IMR-90 (cell line): ENCODE data around the gene SLC35F3. TPM values are rescaled to one million over a fixed set of nuclear protein-coding genes. Genes with fewer than 3 reads are reported as not detected.

Experiments used
- ATAC-seq: fragments of 200-7000 bp; cut with Tn5 transposase; 2 replicates; pipeline ENCODE4 v1.9.1; 2020; ENCODE audit warnings: low read depth, mild to moderate bottlenecking, moderate library complexity
- BruUV-seq: library from RNA; stranded (reverse); fragments of 400-500 nt; replicated peaks from 2 replicates; lab custom pipeline; 2021; lab: Mats Ljungman, UMichigan
- CTCF ChIA-PET: fragments of 300-600 bp; formaldehyde crosslinking; extraction: SDS; loops from one replicate; lab custom pipeline; 2021; ENCODE audit warnings: antibody characterized with exemption; lab: Yijun Ruan, JAX
- POLR2A ChIA-PET: fragments of 300-600 bp; sonication (Branson Sonifier 250); formaldehyde crosslinking; loops from one replicate; lab custom pipeline; 2022; ENCODE audit warnings: antibody characterized with exemption; ENCODE audit not compliant: unreplicated experiment; lab: Charles Lee
- DNase-seq: peaks from one replicate; pipeline ENCODE4 v3.0.0; 2013
- H2AFZ ChIP-seq: replicated peaks from 2 replicates; pipeline ENCODE3; 2013; ENCODE audit warnings: low read length, mild to moderate bottlenecking; ENCODE audit not compliant: poor library complexity
- H2AK5ac ChIP-seq: 2 replicates; pipeline ENCODE4 v1.6.1; 2013; ENCODE audit warnings: low read depth, low read length, inconsistent platforms
- H2AK9ac ChIP-seq: replicated peaks from 2 replicates; pipeline ENCODE3; 2013; ENCODE audit warnings: mild to moderate bottlenecking, low read depth, low read length, moderate library complexity; ENCODE audit not compliant: poor library complexity
- H2BK120ac ChIP-seq: 2 replicates; pipeline ENCODE4 v1.6.1; 2013; ENCODE audit warnings: low read depth, low read length, inconsistent platforms
- H2BK15ac ChIP-seq: 3 replicates; pipeline ENCODE4 v1.6.1; 2013; ENCODE audit warnings: low read depth, low read length, inconsistent platforms
- H2BK20ac ChIP-seq: 2 replicates; pipeline ENCODE4 v1.6.1; 2013; ENCODE audit warnings: low read depth, mild to moderate bottlenecking, inconsistent platforms, low read length, moderate library complexity
- H2BK5ac ChIP-seq: 2 replicates; pipeline ENCODE4 v1.6.1; 2013; ENCODE audit warnings: mild to moderate bottlenecking, low read depth, low read length, inconsistent platforms; ENCODE audit not compliant: poor library complexity, severe bottlenecking
- H3K14ac ChIP-seq: replicated peaks from 2 replicates; pipeline ENCODE4 v1.6.1; 2013; ENCODE audit warnings: low read depth, low read length, inconsistent platforms
- H3K18ac ChIP-seq: 2 replicates; pipeline ENCODE4 v1.6.1; 2013; ENCODE audit warnings: low read depth, low read length, control low read depth
- H3K23ac ChIP-seq: 2 replicates; pipeline ENCODE4 v1.6.1; 2013; ENCODE audit warnings: low read depth, low read length, inconsistent platforms
- H3K27ac ChIP-seq: 2 replicates; pipeline ENCODE4 v1.5.1; 2013; ENCODE audit warnings: mild to moderate bottlenecking, control low read depth, low read length; ENCODE audit not compliant: insufficient read depth
- H3K27me3 ChIP-seq: 2 replicates; pipeline ENCODE4 v1.6.1; 2013; ENCODE audit warnings: low read length; ENCODE audit not compliant: control insufficient read depth, insufficient read depth
- H3K36me3 ChIP-seq: 2 replicates; pipeline ENCODE4 v1.6.1; 2013; ENCODE audit warnings: low read length, mixed read lengths; ENCODE audit not compliant: control insufficient read depth, insufficient read depth
- H3K4ac ChIP-seq: 2 replicates; pipeline ENCODE4 v1.6.1; 2013; ENCODE audit warnings: low read depth, low read length, inconsistent platforms
- H3K4me1 ChIP-seq: 2 replicates; pipeline ENCODE4 v1.6.1; 2013; ENCODE audit warnings: low read length, mixed read lengths; ENCODE audit not compliant: control insufficient read depth, insufficient read depth
- H3K4me2 ChIP-seq: 2 replicates; pipeline ENCODE4 v1.6.1; 2013; ENCODE audit warnings: low read depth, mild to moderate bottlenecking, control low read depth, low read length, moderate library complexity
- H3K4me3 ChIP-seq: 2 replicates; pipeline ENCODE4 v1.5.1; 2013; ENCODE audit warnings: low read depth, mild to moderate bottlenecking, control low read depth, low read length, moderate library complexity; ENCODE audit not compliant: insufficient read depth
- H3K56ac ChIP-seq: 2 replicates; pipeline ENCODE4 v1.6.1; 2013; ENCODE audit warnings: low read length, inconsistent platforms; ENCODE audit not compliant: insufficient read depth; ENCODE audit errors: extremely low read depth
- H3K79me1 ChIP-seq, 2 experiments: 2 replicates each; pipeline ENCODE4 v1.6.1; 2013; ENCODE audit warnings: low read length in 2 of 2, inconsistent platforms in 1 of 2, low read depth in 1 of 2
- H3K9ac ChIP-seq: 2 replicates; pipeline ENCODE4 v1.6.1; 2013; ENCODE audit warnings: low read depth, low read length, control low read depth
- H3K9me1 ChIP-seq: 2 replicates; pipeline ENCODE4 v1.6.1; 2013; ENCODE audit warnings: low read length, inconsistent platforms; ENCODE audit not compliant: insufficient read depth
- H3K9me3 ChIP-seq: 2 replicates; pipeline ENCODE4 v1.6.1; 2013; ENCODE audit warnings: low read length; ENCODE audit not compliant: control insufficient read depth, insufficient read depth
- H4K20me1 ChIP-seq: 2 replicates; pipeline ENCODE4 v1.6.1; 2013; ENCODE audit warnings: low read length, inconsistent platforms; ENCODE audit not compliant: insufficient read depth
- H4K5ac ChIP-seq: 2 replicates; pipeline ENCODE4 v1.6.1; 2013; ENCODE audit warnings: mild to moderate bottlenecking, low read depth, low read length, control low read depth
- H4K8ac ChIP-seq, 2 experiments: 2 replicates each; pipeline ENCODE4 v1.6.1; 2013; ENCODE audit warnings: low read depth in 2 of 2, low read length in 2 of 2, control low read depth in 1 of 2, inconsistent platforms in 1 of 2
- H4K91ac ChIP-seq: 2 replicates; pipeline ENCODE4 v1.6.1; 2013; ENCODE audit warnings: low read depth, low read length, inconsistent platforms; ENCODE audit not compliant: insufficient read depth
- BHLHE40 ChIP-seq: fragments of 150-350 bp; IDR thresholded peaks from 2 replicates; pipeline ENCODE4 v1.6.1; 2016; ENCODE audit warnings: mild to moderate bottlenecking, low read depth, low read length
- CHD1 ChIP-seq: IDR thresholded peaks from 2 replicates; pipeline ENCODE4 v1.6.1; 2012; ENCODE audit warnings: low read depth, low read length, improper control_type of control experiment
- FOS ChIP-seq: fragments of 150-350 bp; IDR thresholded peaks from 2 replicates; pipeline ENCODE4 v1.6.1; 2016; ENCODE audit warnings: low read depth, low read length
- MXI1 ChIP-seq: IDR thresholded peaks from 2 replicates; pipeline ENCODE4 v1.6.1; 2012; ENCODE audit warnings: low read depth, mild to moderate bottlenecking, low read length, moderate library complexity, borderline replicate concordance
- NFE2L2 ChIP-seq: fragments of 150-350 bp; IDR thresholded peaks from 2 replicates; pipeline ENCODE4 v1.6.1; 2016; ENCODE audit warnings: low read depth, mild to moderate bottlenecking, low read length
- POLR2A ChIP-seq: IDR thresholded peaks from 2 replicates; pipeline ENCODE4 v1.6.1; 2012; ENCODE audit warnings: mild to moderate bottlenecking, low read depth, low read length
- RCOR1 ChIP-seq: IDR thresholded peaks from 2 replicates; pipeline ENCODE4 v1.6.1; 2012; ENCODE audit warnings: mild to moderate bottlenecking, low read length, improper control_type of control experiment; ENCODE audit not compliant: insufficient replicate concordance
- SMC3 ChIP-seq: fragments of 150-350 bp; IDR thresholded peaks from 2 replicates; pipeline ENCODE4 v1.6.1; 2016; ENCODE audit warnings: low read depth, mild to moderate bottlenecking, antibody characterized with exemption, low read length, moderate library complexity
- WGBS, 2 experiments: methylation state at CpG; one replicate each; pipeline versions ENCODE4 v1.1.5 to v1.1.7; 2013; ENCODE audit warnings: missing lambda C conversion rate in 2 of 2; ENCODE audit not compliant: insufficient read length in 1 of 2; ENCODE audit errors: extremely low coverage in 2 of 2; 5-methylcytosine and 5-hydroxymethylcytosine counted together
- dilution Hi-C: fragments of 300-500 bp; cut with HindIII; formaldehyde crosslinking; loops from one replicate; pipeline ENCODE4 v1.14.3; 2018; ENCODE audit warnings: low sequenced_read_pairs; ENCODE audit not compliant: unreplicated experiment
- in situ Hi-C: fragments of 300-500 bp; cut with MboI; formaldehyde crosslinking; loops from 3 replicates; pipeline ENCODE4 v1.14.3; 2019; ENCODE audit warnings: low sequenced_read_pairs, inconsistent platforms, mixed read lengths
- intact Hi-C: fragments of 100-400 bp; cut with micrococcal nuclease; formaldehyde crosslinking; loops from 2 replicates; pipeline ENCODE4 v1.10.0; 2022
- polyA plus RNA-seq, 3 experiments: library from polyadenylated mRNA; depleted of rRNA; stranded (reverse); fragments of >200 nt; gene quantifications; 2 replicates each; pipeline ENCODE4 v1.2.3, GENCODE V29; 2012; ENCODE audit warnings: low replicate concordance in 1 of 3
- total RNA-seq: library from RNA; depleted of rRNA; stranded (reverse); fragments of >200 nt; gene quantifications from 2 replicates; pipeline ENCODE4 v1.2.3, GENCODE V29; 2012
- TF ChIP-seq, protein P1 (sequence below): conservative IDR thresholded peaks from 2 replicates; pipeline ENCODE4 v1.5.1; 2012; ENCODE audit warnings: mild to moderate bottlenecking, low read depth, low read length, improper control_type of control experiment
- TF ChIP-seq, protein P2 (sequence below): fragments of 150-350 bp; IDR thresholded peaks from 2 replicates; pipeline ENCODE4 v1.6.1; 2017; ENCODE audit warnings: mild to moderate bottlenecking, antibody characterized with exemption, low read length, low read depth

Gene SLC35F3
- total and polyA plus RNA-seq, 2 of the 4 experiments (the other 2 are of a cell fraction), result under 0.01 to 0.17 TPM

DNA sequence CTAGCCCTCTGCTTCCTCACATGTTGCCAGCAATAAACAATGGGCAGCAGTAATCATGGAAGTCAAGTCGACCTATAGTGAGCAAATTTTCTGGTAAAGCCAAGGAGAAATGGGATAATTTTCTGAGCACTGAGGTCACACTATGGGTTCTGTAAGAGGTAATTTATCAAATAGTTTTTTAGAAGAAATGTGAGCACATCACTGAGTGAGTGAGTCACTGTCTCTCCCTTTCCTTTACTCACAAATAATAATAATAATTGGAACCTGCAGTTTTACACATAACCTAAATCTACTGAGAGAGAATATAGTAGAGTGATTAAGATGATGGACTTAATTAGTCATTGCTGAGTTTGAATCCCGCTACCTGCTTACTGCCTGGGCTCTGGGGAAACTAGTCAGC is 23.6 kb downstream of the SLC35F3 start:
- no peak overlapping the region for H3K23ac ChIP-seq
- WGBS, 2 experiments, result no CpG with 5 or more reads among the region's 2 CpGs
- H3K4me2 ChIP-seq, result no peak overlapping the region
- in situ Hi-C loops, result no loop called here
- H4K5ac ChIP-seq, result no peak overlapping the region
- H3K4ac ChIP-seq, result no peak overlapping the region
- no peaks in the 10 kb centered on the region for H3K36me3 ChIP-seq
- no peaks in the 10 kb centered on the region for H3K27me3 ChIP-seq
- no peak overlapping the region for H2AFZ ChIP-seq
- no peak overlapping the region for H3K14ac ChIP-seq
- TF ChIP-seq BHLHE40, result no peak
- TF ChIP-seq FOS, result no peak
- no peak for TF ChIP-seq CHD1
- no peak for TF ChIP-seq MXI1
- TF ChIP-seq, protein P1, sequence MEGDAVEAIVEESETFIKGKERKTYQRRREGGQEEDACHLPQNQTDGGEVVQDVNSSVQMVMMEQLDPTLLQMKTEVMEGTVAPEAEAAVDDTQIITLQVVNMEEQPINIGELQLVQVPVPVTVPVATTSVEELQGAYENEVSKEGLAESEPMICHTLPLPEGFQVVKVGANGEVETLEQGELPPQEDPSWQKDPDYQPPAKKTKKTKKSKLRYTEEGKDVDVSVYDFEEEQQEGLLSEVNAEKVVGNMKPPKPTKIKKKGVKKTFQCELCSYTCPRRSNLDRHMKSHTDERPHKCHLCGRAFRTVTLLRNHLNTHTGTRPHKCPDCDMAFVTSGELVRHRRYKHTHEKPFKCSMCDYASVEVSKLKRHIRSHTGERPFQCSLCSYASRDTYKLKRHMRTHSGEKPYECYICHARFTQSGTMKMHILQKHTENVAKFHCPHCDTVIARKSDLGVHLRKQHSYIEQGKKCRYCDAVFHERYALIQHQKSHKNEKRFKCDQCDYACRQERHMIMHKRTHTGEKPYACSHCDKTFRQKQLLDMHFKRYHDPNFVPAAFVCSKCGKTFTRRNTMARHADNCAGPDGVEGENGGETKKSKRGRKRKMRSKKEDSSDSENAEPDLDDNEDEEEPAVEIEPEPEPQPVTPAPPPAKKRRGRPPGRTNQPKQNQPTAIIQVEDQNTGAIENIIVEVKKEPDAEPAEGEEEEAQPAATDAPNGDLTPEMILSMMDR, result no peak
- TF ChIP-seq RCOR1, result no peak
- TF ChIP-seq, protein P2, sequence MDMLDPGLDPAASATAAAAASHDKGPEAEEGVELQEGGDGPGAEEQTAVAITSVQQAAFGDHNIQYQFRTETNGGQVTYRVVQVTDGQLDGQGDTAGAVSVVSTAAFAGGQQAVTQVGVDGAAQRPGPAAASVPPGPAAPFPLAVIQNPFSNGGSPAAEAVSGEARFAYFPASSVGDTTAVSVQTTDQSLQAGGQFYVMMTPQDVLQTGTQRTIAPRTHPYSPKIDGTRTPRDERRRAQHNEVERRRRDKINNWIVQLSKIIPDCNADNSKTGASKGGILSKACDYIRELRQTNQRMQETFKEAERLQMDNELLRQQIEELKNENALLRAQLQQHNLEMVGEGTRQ, result no peak
- no peak for TF ChIP-seq SMC3
- no peak for TF ChIP-seq POLR2A
- no peak for TF ChIP-seq NFE2L2
- H3K9ac ChIP-seq, result no peak overlapping the region
- no peaks in the 10 kb centered on the region for H3K9me1 ChIP-seq
- H2BK120ac ChIP-seq, result no peak overlapping the region
- no peak overlapping the region for H2BK20ac ChIP-seq
- no peaks in the 10 kb centered on the region for H3K4me1 ChIP-seq
- BruUV-seq, result no TSS peak
- CTCF ChIA-PET, result no interaction called here
- H3K56ac ChIP-seq, result no peak overlapping the region
- DNase-seq, result no peak
- H3K9me3 ChIP-seq, result 0 out of 2 replicates have a peak, but pooled peaks cover 3% of the 10 kb centered on the region
- H4K91ac ChIP-seq, result no peak overlapping the region
- no peak for ATAC-seq
- H4K20me1 ChIP-seq, result no peaks in the 10 kb centered on the region
- H4K8ac ChIP-seq, result no peak overlapping the region
- no peak overlapping the region for H3K18ac ChIP-seq
- no peak overlapping the region for H2AK9ac ChIP-seq
- no peak overlapping the region for H3K4me3 ChIP-seq
- intact Hi-C loops, result no loop called here
- dilution Hi-C loops, result no loop called here
- H3K27ac ChIP-seq, result no peak overlapping the region
- no peak overlapping the region for H2BK15ac ChIP-seq
- no peaks in the 10 kb centered on the region for H3K79me1 ChIP-seq
- no peak overlapping the region for H2AK5ac ChIP-seq
- POLR2A ChIA-PET, result no interaction called here
- H2BK5ac ChIP-seq, result no peak overlapping the region
